Measurements from ENCODE around the gene MMP23B. TPM values are rescaled to one million over a fixed set of nuclear protein-coding genes. Genes with fewer than 3 reads are reported as not detected.
A peak's percentile ranks its signal among the peaks of the same experiment; 100 is the strongest.

Gene MMP23B
- polyA plus RNA-seq, 3 donors: 0.89 to 24.4 (median 3.4) TPM

- WGBS, 3 donors: 85 to 95% (median 91%) methylated on average over 15 of the region's 15 CpGs
- no peak overlapping the region for H3K27ac ChIP-seq (ENCODE audit: low read depth, low read length)
Observed at GRCh38 chr1:1601564-1602303, 30.2 kb upstream of the MMP23B start.

DNA sequence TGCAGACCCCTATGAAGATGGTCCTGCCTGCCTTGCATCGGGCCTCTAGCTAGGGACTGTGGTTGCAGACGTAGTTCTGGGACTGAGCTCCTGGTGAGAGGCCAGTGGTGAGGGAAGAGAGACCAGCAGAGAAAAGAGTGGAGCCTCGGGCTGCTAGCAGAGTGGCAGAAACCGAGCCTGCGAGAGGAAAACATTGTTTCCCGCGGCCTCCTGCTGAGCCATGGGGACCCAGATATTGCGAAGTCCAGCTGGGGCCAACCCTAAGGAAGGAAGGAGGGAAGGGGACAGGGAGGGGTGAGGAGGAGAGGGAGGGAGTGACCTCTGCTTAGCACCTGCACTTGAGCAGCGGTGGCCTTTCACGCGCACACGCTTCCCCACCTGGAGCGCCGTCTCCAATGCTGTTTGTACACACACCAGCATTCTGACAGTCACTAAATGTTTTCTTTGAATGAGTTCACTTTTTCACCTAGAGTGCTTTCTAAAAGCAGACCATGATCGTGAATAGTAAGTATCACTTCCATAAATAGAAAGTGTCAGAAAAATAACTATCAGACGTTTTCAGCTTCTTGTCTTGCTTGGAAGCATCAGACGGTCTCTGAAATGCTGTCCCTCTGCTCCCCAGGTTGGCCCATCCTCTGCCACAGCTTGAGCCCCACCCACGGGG, 29.5 kb upstream of the MMP23B start:
- WGBS, 3 donors: 49 to 70% (median 51%) methylated on average over 18 of the region's 18 CpGs
- H3K27ac ChIP-seq (ENCODE audit: low read depth, low read length): no peak overlapping the region

DNA sequence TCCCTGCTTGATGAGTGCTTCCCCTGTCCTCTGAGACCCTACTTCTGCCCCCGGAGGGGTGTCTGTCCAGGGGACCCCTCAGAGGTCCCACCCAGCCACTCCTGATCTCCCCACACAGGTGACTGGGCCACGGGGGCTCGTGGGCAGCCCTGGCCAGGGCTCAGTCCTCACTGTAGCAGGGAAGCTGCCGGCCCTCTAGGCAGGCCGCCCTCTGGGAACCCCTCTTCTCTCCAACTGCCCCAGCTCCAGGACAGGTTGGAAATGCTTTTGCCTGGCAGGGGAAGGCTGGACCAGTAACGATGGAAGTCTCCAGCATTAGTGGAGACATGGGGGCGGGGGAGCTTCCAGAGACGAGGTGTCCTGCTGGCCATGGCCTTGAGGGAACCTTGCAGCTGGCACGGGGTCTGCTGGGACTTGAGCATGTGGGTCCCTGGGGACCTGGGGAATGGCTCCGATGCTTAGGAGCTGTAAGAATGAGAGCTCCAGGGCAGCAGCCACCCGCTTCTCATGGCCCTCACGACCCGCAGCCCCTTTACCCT, 28.9 kb upstream of the MMP23B start:
- 55 to 80% (median 74%) methylated on average over 13 of the region's 13 CpGs for WGBS, 3 donors
- H3K27ac ChIP-seq (ENCODE audit: low read depth, low read length): no peak overlapping the region

DNA sequence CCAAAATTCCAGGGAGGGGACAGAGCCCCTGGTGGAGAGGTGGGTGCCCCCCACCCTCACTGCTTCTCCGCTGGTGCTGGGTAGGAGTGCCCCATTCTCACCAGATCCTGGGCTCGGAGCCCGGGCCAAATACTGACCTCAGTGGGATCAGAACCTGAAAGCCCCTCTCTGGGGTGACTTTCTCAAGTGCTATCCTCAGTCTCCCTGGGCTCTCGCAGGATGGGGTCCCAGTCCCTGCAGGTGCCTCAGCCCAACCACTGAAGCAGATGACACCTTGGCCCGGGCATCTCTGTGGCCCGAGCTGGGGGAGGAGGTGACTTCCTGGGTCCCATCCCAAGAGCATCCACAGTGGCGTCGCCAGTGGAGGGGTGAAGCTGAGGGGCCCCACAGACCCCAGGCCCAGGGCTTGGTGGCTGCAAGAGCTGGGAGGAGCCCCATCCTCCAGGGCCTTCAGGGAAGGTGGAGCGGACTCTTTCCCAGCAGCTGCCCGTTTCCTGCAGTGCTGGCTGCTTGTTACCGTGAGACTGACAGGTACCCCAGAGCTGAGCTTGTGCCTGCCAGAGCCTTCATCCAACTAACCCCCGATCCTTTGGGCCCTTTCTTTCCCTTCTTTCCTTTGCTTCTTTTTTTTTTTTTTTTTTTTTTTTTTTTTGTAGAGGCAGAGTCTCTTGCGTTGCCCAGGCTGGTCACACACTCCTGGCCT, 28.2 kb upstream of the MMP23B start:
- no peak overlapping the region for H3K27ac ChIP-seq (ENCODE audit: low read depth, low read length)
- 63 to 77% (median 74%) methylated on average over 13 of the region's 13 CpGs for WGBS, 3 donors

- no peak overlapping the region for H3K27ac ChIP-seq (ENCODE audit: low read depth, low read length)
- WGBS, 3 donors: 79 to 88% (median 83%) methylated on average over 15 of the region's 15 CpGs
Observed at GRCh38 chr1:1604374-1605033, 27.5 kb upstream of the MMP23B start.

- 76 to 87% (median 79%) methylated on average over 14 of the region's 14 CpGs for WGBS, 3 donors
- H3K27ac ChIP-seq (ENCODE audit: low read depth, low read length): no peak overlapping the region
Observed at GRCh38 chr1:1605034-1605591, 26.9 kb upstream of the MMP23B start.

GRCh38 chr1:1605724-1606123, 26.2 kb upstream of the MMP23B start:
- H3K27ac ChIP-seq (ENCODE audit: low read depth, low read length): no peak overlapping the region
- WGBS, 3 donors: 87 to 88% (median 88%) methylated on average over 17 of the region's 17 CpGs

- no peak overlapping the region for H3K27ac ChIP-seq (ENCODE audit: low read depth, low read length)
- WGBS, 3 donors: 66 to 89% (median 86%) methylated on average over 6 to 13 of the region's 13 CpGs
Observed at GRCh38 chr1:1606232-1606631, 25.7 kb upstream of the MMP23B start.

- WGBS, 3 donors: 68 to 76% (median 69%) methylated on average over 12 of the region's 12 CpGs
- no peak overlapping the region for H3K27ac ChIP-seq (ENCODE audit: low read depth, low read length)
Observed at GRCh38 chr1:1609822-1610485, 22.0 kb upstream of the MMP23B start.

GRCh38 chr1:1610796-1611195, 21.2 kb upstream of the MMP23B start:
- no peak overlapping the region for H3K27ac ChIP-seq (ENCODE audit: low read depth, low read length)
- WGBS, 3 donors: 69 to 80% (median 70%) methylated on average over 9 of the region's 9 CpGs

GRCh38 chr1:1612104-1612400, 19.9 kb upstream of the MMP23B start:
- H3K27ac ChIP-seq (ENCODE audit: low read depth, low read length): no peak overlapping the region
- 87 to 96% (median 91%) methylated on average over 3 of the region's 3 CpGs for WGBS, 3 donors

DNA sequence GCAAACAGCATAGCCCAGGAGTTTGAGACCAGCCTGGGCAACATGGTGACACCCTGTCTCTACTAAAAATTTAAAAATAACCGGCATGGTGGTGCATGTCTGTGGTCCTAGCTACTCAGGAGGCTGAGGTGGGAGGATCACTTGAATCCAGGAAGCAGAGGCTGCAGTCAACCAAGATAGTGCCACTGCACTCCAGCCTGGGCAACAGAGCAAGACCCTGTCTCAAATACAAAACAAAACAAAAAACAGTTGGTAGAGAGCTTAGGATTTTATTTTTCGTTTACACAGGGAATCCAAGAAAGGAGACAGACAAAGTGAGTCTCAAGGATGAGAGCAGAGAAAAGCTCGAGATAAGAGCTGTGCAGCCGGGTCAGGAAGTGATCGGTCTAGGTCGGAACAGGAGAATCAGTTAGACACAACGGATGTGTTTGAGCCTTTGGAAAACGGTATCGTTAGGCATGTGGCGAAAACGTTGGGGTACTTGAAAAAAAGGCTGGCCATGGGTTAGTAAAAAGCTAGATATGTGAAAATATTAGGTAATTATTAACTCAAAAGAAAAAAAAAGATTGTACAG, 18.4 kb upstream of the MMP23B start:
- WGBS, 3 donors: 30 to 70% (median 70%) methylated on average over 11 of the region's 11 CpGs
- H3K27ac ChIP-seq (ENCODE audit: low read depth, low read length): no peak overlapping the region

DNA sequence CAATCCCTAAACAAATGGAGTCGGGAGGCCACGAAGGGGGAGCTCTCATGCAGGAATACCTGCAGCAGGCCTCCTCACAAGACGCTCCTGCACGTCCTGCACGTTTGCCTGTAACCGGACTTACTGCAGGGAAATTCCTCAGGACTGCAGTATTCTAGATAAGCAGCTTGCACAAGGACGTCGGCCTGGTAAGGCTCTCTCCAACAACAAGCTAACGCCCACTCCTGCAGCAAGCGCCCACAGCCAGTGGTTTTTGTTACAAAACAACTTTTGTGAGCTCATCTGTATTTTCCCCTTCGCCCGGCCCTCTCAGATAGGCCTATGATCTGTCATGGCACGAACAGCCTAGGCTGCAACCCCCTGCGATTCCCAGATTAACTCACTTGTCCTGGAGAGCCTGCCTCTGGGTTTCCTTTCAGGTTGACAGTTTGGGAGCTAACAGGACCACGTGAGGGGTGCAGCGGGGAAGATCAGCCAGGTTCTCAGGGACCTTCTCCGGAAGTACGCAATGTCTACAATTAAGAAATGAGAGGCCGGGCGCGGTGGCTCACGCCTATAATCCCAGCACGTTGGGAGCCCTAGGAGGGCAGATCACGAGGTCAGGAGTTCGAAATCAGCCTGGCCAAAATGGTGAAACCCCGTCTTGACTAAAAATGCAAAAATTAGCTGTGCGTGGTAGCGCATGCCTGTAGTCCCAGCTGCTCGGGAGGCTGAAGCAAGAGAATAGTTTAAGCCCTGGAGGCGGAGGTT, 17.6 kb upstream of the MMP23B start:
- 8 to 13% (median 12%) methylated on average over 30 of the region's 30 CpGs for WGBS, 3 donors
- no peak overlapping the region for H3K27ac ChIP-seq (ENCODE audit: low read depth, low read length)

GRCh38 chr1:1614954-1615255, 17.1 kb upstream of the MMP23B start:
- H3K27ac ChIP-seq (ENCODE audit: low read depth, low read length): no peak overlapping the region
- 0 to 1% (median 0%) methylated on average over 23 of the region's 23 CpGs for WGBS, 3 donors

GRCh38 chr1:1615256-1616044, 16.5 kb upstream of the MMP23B start, which contains the start of gene MIB2:
Gene MIB2, plus strand, starts transcription at chr1:1615500. Its CDS starts 7,953 bp downstream, at chr1:1623453.
- 0 to 1% (median 0%) methylated on average over 76 to 107 of the region's 107 CpGs for WGBS, 3 donors
- H3K27ac ChIP-seq (ENCODE audit: low read depth, low read length): peak within 1 kb of the TSS; percentile 98

DNA sequence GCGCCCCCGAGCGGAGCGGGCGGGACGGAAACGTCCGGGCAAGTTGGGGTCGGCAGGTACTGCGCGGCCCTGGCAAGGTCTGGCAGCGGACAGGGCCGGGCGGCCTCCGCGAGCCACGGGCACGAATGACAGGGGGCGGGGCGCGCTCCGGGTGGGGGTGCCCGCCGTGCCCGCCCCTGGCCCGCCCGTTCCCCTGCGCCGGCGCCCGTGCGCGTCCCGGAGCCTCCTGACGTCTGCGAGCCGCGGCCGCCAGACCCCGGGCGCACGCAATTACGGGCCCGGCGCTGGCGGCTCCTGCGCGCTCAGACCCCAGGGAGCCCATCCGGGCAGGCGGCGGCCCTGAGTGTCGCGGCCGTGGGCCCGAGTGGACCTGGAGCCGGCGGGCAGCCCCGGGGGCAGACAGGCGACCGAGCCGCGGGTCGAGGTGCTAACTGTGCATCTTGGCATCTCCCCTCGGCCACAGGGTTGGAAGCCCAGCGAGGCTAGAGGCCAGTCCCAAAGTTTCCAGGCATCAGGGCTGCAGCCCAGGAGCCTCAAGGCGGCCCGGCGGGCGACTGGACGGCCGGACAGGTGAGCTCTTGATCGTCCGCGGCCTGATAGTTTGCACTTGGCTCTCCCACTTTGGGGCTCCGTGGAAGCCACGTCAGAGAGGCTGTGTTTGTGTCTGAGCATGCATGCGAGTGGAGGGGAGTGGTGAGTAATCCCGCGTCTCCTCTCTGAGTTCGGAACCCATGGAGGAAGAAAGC, 15.8 kb upstream of the MMP23B start:
- H3K27ac ChIP-seq (ENCODE audit: low read depth, low read length): no peak overlapping the region
- 2 to 9% (median 8%) methylated on average over 65 to 80 of the region's 80 CpGs for WGBS, 3 donors

All from adipose tissue (tissue), 3 donors.